WTC11 (cell line): ENCODE results near the gene CNGA3. TPM values are rescaled to one million over a fixed set of nuclear protein-coding genes. Genes with fewer than 3 reads are reported as not detected.

Experiments used
- ATAC-seq: fragments of 200-7000 bp; cut with Tn5 transposase; 2 replicates; pipeline ENCODE4 v1.10.0; 2021; ENCODE audit warnings: mild to moderate bottlenecking, moderate library complexity
- CTCF ChIA-PET: fragments of 300-600 bp; sonication (Branson Sonifier 250); formaldehyde crosslinking; loops from one replicate; lab custom pipeline; 2021; ENCODE audit warnings: antibody characterized with exemption; lab: Charles Lee
- POLR2A ChIA-PET: fragments of 350-600 bp; sonication (Branson Sonifier 250); formaldehyde crosslinking; loops from one replicate; lab custom pipeline; 2021; ENCODE audit warnings: antibody characterized with exemption; lab: Charles Lee
- DNase-seq: peaks from one replicate; pipeline ENCODE4 v3.0.0; 2021; ENCODE audit warnings: low spot score
- H3K27ac Mint-ChIP-seq: 2 replicates; pipeline ENCODE4 v1.8.0; 2021; ENCODE audit warnings: mixed read lengths
- H3K27me3 Mint-ChIP-seq: 2 replicates; pipeline ENCODE4 v1.8.0; 2021; ENCODE audit warnings: low read depth, mild to moderate bottlenecking, moderate library complexity, mixed read lengths
- H3K36me3 Mint-ChIP-seq: 2 replicates; pipeline ENCODE4 v1.8.0; 2021; ENCODE audit warnings: mixed read lengths
- H3K4me1 Mint-ChIP-seq: 2 replicates; pipeline ENCODE4 v1.8.0; 2022; ENCODE audit warnings: mixed read lengths
- H3K4me3 Mint-ChIP-seq: 2 replicates; pipeline ENCODE4 v1.8.0; 2021; ENCODE audit warnings: mild to moderate bottlenecking, moderate library complexity, mixed read lengths
- H3K9me3 Mint-ChIP-seq: 2 replicates; pipeline ENCODE4 v1.8.0; 2021; ENCODE audit warnings: mixed read lengths
- AFF4 ChIP-seq: sonication (generic); formaldehyde crosslinking; IDR thresholded peaks from 2 replicates; pipeline ENCODE4 v1.8.1; 2023; ENCODE audit warnings: mild to moderate bottlenecking, missing genetic modification reagents, borderline replicate concordance
- ATF3 ChIP-seq: sonication (generic); formaldehyde crosslinking; conservative IDR thresholded peaks from 2 replicates; pipeline ENCODE4 v1.8.1; 2022; ENCODE audit warnings: mild to moderate bottlenecking, missing genetic modification reagents
- CREB1 ChIP-seq: sonication (generic); formaldehyde crosslinking; IDR thresholded peaks from 2 replicates; pipeline ENCODE4 v1.8.0; 2023; ENCODE audit warnings: mild to moderate bottlenecking, missing genetic modification reagents
- GTF2I ChIP-seq: fragments of 250-450 bp; sonication (Bioruptor Pico); conservative IDR thresholded peaks from 2 replicates; pipeline ENCODE4 v1.4.0; 2021; ENCODE audit warnings: mild to moderate bottlenecking
- MXD4 ChIP-seq: fragments of 250-450 bp; sonication (Bioruptor Pico); IDR thresholded peaks from 2 replicates; pipeline ENCODE4 v1.8.0; 2021; ENCODE audit warnings: mild to moderate bottlenecking, moderate library complexity, borderline replicate concordance
- NFE2L1 ChIP-seq: sonication (generic); formaldehyde crosslinking; IDR thresholded peaks from 2 replicates; pipeline ENCODE4 v1.8.1; 2023; ENCODE audit warnings: missing genetic modification reagents
- NFYB ChIP-seq: sonication (generic); formaldehyde crosslinking; conservative IDR thresholded peaks from 2 replicates; pipeline ENCODE4 v1.8.0; 2022; ENCODE audit warnings: low read depth, missing genetic modification reagents
- NR1H2 ChIP-seq: sonication (generic); formaldehyde crosslinking; IDR thresholded peaks from 2 replicates; pipeline ENCODE4 v1.9.0; 2021; ENCODE audit warnings: mild to moderate bottlenecking, moderate library complexity, missing genetic modification reagents
- NR2C2 ChIP-seq: sonication (generic); formaldehyde crosslinking; IDR thresholded peaks from 2 replicates; pipeline ENCODE4 v1.8.0; 2022; ENCODE audit warnings: mild to moderate bottlenecking, missing genetic modification reagents
- SMAD4 ChIP-seq: sonication (generic); formaldehyde crosslinking; IDR thresholded peaks from 2 replicates; pipeline ENCODE4 v1.8.0; 2022; ENCODE audit warnings: mild to moderate bottlenecking, missing genetic modification reagents
- SOX15 ChIP-seq: fragments of 250-450 bp; sonication (Bioruptor Pico); IDR thresholded peaks from 2 replicates; pipeline ENCODE4 v1.9.0; 2021; ENCODE audit warnings: mild to moderate bottlenecking
- TCF7 ChIP-seq: sonication (generic); formaldehyde crosslinking; IDR thresholded peaks from 2 replicates; pipeline ENCODE4 v1.8.0; 2022; ENCODE audit warnings: mild to moderate bottlenecking, low read depth, missing genetic modification reagents, moderate library complexity
- TEAD4 ChIP-seq: sonication (generic); formaldehyde crosslinking; IDR thresholded peaks from 2 replicates; pipeline ENCODE4 v1.8.0; 2022; ENCODE audit warnings: mild to moderate bottlenecking, missing genetic modification reagents
- ZBTB21 ChIP-seq: sonication (generic); formaldehyde crosslinking; IDR thresholded peaks from 2 replicates; pipeline ENCODE4 v1.8.1; 2023; ENCODE audit warnings: mild to moderate bottlenecking, missing genetic modification reagents, borderline replicate concordance
- ZNF121 ChIP-seq: sonication (generic); formaldehyde crosslinking; IDR thresholded peaks from 2 replicates; pipeline ENCODE4 v1.8.0; 2023; ENCODE audit warnings: missing genetic modification reagents
- ZNF263 ChIP-seq: sonication (generic); formaldehyde crosslinking; IDR thresholded peaks from 2 replicates; pipeline ENCODE4 v1.8.1; 2022; ENCODE audit warnings: low read depth, mild to moderate bottlenecking, moderate library complexity, missing genetic modification reagents
- ZNF317 ChIP-seq: sonication (generic); formaldehyde crosslinking; IDR thresholded peaks from 2 replicates; pipeline ENCODE4 v1.8.1; 2023; ENCODE audit warnings: low read depth, mild to moderate bottlenecking, moderate library complexity, missing genetic modification reagents, borderline replicate concordance
- ZNF396 ChIP-seq: fragments of 250-450 bp; sonication (Bioruptor Pico); IDR thresholded peaks from 2 replicates; pipeline ENCODE4 v1.8.0; 2021; ENCODE audit warnings: mild to moderate bottlenecking, moderate library complexity, borderline replicate concordance
- total RNA-seq: library from RNA; stranded (reverse); gene quantifications from 3 replicates; pipeline ENCODE4 v1.2.3, GENCODE V29; 2021
- TF ChIP-seq, protein P1 (sequence below): fragments of 250-450 bp; sonication (Bioruptor Pico); conservative IDR thresholded peaks from 2 replicates; pipeline ENCODE4 v1.9.0; 2021; ENCODE audit warnings: mild to moderate bottlenecking
- TF ChIP-seq, protein P2 (sequence below): fragments of 250-450 bp; sonication (Bioruptor Pico); IDR thresholded peaks from 2 replicates; pipeline ENCODE4 v1.9.0; 2021; ENCODE audit warnings: mild to moderate bottlenecking
- TF ChIP-seq, protein P3 (sequence below): sonication (generic); formaldehyde crosslinking; IDR thresholded peaks from 2 replicates; pipeline ENCODE4 v1.8.1; 2023; ENCODE audit warnings: mild to moderate bottlenecking, missing genetic modification reagents
- TF ChIP-seq, protein P4 (sequence below): sonication (generic); formaldehyde crosslinking; IDR thresholded peaks from 2 replicates; pipeline ENCODE4 v1.8.0; 2023; ENCODE audit warnings: mild to moderate bottlenecking, missing genetic modification reagents
- TF ChIP-seq, protein P5 (sequence below): sonication (generic); formaldehyde crosslinking; IDR thresholded peaks from 2 replicates; pipeline ENCODE4 v1.8.0; 2022; ENCODE audit warnings: missing genetic modification reagents

CNGA3 gene
- total RNA-seq, 1 experiment from 2014 or later, result not detected

DNA sequence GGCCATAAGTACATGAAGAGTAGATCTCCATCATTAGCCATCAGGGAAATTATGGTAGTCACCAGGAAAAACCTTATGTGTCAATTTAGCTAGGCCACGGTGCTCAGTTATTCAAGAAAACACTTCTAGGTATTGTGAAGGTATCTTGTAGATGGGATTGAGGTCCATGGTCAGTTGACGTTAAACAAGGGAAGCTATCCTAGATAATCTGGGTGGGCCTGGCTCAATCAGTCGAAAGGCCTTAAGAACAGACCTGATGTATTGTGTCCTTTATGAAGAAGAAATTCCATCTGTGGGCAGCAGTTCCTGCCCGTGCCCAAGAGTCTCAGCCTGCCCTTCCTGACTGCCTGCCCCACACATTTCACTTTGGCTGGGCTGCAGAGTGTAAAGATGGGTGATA, 16.7 kb upstream of the CNGA3 start:
- ATAC-seq (no peak), DNase-seq (no peak)
- ChIA-PET CTCF (no interaction called here), POLR2A (no interaction called here)
- TF ChIP-seq, protein P1, sequence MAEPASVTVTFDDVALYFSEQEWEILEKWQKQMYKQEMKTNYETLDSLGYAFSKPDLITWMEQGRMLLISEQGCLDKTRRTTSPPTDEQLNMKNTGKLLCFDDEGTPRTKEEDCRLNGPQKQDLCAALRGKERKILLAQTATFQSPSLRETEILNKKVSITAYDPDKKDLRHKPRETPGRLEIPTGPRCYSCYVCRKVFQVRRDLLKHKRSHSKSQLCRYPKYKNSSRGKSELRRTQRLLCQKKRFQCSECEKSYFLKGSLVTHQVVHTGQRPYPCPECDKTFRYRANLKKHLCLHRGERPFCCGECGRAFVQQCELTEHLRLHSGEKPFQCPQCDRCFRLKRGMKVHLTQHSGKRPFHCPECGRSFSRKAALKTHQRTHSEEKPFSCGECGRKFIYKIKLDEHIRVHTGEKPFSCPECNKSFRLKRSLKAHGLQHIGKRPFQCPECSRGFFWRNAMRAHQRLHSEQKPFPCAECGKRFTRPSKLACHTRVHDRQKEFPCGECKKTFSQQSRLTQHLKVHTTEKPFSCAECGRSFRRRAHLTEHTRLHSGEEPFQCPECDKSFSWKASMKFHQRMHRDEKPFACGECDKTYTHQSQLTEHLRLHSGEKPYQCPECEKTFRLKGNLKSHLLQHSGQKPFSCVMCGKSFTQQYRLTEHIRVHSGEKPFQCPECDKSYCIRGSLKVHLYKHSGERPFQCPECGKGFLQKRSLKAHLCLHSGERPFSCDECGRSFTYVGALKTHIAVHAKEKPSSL (CRISPR knock-in tag), result no peak
- TF ChIP-seq ZBTB21 (no peak), CREB1 (CRISPR knock-in tag) (no peak), NFYB (no peak), SMAD4 (CRISPR knock-in tag) (no peak), ZNF263 (no peak), ZNF396 (CRISPR knock-in tag) (no peak), NR1H2 (no peak), SOX15 (no peak), ZNF317 (CRISPR knock-in tag) (no peak), TEAD4 (CRISPR knock-in tag) (no peak), AFF4 (CRISPR knock-in tag) (no peak), NR2C2 (CRISPR knock-in tag) (no peak)
- TF ChIP-seq, protein P2, sequence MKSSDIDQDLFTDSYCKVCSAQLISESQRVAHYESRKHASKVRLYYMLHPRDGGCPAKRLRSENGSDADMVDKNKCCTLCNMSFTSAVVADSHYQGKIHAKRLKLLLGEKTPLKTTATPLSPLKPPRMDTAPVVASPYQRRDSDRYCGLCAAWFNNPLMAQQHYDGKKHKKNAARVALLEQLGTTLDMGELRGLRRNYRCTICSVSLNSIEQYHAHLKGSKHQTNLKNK, result no peak
- TF ChIP-seq, protein P3, sequence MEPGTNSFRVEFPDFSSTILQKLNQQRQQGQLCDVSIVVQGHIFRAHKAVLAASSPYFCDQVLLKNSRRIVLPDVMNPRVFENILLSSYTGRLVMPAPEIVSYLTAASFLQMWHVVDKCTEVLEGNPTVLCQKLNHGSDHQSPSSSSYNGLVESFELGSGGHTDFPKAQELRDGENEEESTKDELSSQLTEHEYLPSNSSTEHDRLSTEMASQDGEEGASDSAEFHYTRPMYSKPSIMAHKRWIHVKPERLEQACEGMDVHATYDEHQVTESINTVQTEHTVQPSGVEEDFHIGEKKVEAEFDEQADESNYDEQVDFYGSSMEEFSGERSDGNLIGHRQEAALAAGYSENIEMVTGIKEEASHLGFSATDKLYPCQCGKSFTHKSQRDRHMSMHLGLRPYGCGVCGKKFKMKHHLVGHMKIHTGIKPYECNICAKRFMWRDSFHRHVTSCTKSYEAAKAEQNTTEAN, result no peak
- TF ChIP-seq, protein P4, sequence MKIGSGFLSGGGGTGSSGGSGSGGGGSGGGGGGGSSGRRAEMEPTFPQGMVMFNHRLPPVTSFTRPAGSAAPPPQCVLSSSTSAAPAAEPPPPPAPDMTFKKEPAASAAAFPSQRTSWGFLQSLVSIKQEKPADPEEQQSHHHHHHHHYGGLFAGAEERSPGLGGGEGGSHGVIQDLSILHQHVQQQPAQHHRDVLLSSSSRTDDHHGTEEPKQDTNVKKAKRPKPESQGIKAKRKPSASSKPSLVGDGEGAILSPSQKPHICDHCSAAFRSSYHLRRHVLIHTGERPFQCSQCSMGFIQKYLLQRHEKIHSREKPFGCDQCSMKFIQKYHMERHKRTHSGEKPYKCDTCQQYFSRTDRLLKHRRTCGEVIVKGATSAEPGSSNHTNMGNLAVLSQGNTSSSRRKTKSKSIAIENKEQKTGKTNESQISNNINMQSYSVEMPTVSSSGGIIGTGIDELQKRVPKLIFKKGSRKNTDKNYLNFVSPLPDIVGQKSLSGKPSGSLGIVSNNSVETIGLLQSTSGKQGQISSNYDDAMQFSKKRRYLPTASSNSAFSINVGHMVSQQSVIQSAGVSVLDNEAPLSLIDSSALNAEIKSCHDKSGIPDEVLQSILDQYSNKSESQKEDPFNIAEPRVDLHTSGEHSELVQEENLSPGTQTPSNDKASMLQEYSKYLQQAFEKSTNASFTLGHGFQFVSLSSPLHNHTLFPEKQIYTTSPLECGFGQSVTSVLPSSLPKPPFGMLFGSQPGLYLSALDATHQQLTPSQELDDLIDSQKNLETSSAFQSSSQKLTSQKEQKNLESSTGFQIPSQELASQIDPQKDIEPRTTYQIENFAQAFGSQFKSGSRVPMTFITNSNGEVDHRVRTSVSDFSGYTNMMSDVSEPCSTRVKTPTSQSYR (CRISPR knock-in tag), result no peak
- Mint-ChIP-seq H3K4me3 (no peak overlapping the region), H3K36me3 (peaks cover 4% of the 10 kb centered on the region; the same call in 1 of the 2 replicates), H3K27ac (no peak overlapping the region), H3K9me3 (peaks cover 26% of the 10 kb centered on the region), H3K4me1 (peaks cover 23% of the 10 kb centered on the region), H3K27me3 (peaks cover 39% of the 10 kb centered on the region)

DNA sequence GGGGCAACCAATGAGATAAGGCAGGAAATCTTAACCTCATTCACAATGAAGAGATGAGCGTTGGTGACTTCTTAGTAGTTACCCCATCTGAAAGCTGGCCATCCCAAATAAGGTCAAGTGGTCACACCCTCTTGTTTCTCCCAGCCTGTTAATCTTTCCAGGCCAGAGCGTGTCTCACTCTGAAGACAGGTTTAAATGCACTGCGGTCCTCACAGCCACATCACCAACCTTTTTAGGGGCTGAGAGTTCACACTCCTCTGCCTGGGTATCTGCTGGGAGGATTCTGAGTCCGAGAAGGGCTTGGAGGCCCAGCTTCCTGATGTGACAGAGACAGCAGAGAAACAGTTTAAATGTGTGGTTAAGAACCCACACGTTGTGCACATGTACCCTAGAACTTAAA, 13.3 kb upstream of the CNGA3 start:
- Mint-ChIP-seq H3K9me3 (peaks cover 14% of the 10 kb centered on the region), H3K27ac (no peak overlapping the region), H3K27me3 (peaks cover 62% of the 10 kb centered on the region), H3K4me1 (peaks cover 43% of the 10 kb centered on the region), H3K36me3 (peaks cover 2% of the 10 kb centered on the region; the same call in 1 of the 2 replicates), H3K4me3 (no peak overlapping the region)
- POLR2A ChIA-PET, result no interaction called here
- CTCF ChIA-PET, result interaction anchor here (1.1 kb wide), 1 partner anchor 64 kb away, joined by 3 read pairs; no protein-coding TSS in a partner anchor
- DNase-seq (no peak), ATAC-seq (no peak)
- TF ChIP-seq, protein P5, sequence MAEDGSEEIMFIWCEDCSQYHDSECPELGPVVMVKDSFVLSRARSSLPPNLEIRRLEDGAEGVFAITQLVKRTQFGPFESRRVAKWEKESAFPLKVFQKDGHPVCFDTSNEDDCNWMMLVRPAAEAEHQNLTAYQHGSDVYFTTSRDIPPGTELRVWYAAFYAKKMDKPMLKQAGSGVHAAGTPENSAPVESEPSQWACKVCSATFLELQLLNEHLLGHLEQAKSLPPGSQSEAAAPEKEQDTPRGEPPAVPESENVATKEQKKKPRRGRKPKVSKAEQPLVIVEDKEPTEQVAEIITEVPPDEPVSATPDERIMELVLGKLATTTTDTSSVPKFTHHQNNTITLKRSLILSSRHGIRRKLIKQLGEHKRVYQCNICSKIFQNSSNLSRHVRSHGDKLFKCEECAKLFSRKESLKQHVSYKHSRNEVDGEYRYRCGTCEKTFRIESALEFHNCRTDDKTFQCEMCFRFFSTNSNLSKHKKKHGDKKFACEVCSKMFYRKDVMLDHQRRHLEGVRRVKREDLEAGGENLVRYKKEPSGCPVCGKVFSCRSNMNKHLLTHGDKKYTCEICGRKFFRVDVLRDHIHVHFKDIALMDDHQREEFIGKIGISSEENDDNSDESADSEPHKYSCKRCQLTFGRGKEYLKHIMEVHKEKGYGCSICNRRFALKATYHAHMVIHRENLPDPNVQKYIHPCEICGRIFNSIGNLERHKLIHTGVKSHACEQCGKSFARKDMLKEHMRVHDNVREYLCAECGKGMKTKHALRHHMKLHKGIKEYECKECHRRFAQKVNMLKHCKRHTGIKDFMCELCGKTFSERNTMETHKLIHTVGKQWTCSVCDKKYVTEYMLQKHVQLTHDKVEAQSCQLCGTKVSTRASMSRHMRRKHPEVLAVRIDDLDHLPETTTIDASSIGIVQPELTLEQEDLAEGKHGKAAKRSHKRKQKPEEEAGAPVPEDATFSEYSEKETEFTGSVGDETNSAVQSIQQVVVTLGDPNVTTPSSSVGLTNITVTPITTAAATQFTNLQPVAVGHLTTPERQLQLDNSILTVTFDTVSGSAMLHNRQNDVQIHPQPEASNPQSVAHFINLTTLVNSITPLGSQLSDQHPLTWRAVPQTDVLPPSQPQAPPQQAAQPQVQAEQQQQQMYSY, result no peak
- TF ChIP-seq NFE2L1 (no peak), ATF3 (no peak), ZBTB21 (no peak), TCF7 (CRISPR knock-in tag) (no peak), MXD4 (CRISPR knock-in tag) (no peak), GTF2I (no peak), ZNF121 (CRISPR knock-in tag) (no peak)
